Activated gamma-delta T cell treated with Interleukin-2 at 50 U/mL for 16 hours (primary cell): Measurements from ENCODE around the gene ATM.
"Not testable (repeated sequence)": the region's sequence is repeated elsewhere in the genome, so short reads cannot be mapped to it uniquely, and the experiment has no call there.

Experiments
- DNase-seq: peaks from one replicate; pipeline ENCODE4 v3.0.0-alpha.2; 2020

Gene ATM

GRCh38 chr11:108393046-108393445, 170.2 kb downstream of the ATM start:
- no peak for DNase-seq

DNA sequence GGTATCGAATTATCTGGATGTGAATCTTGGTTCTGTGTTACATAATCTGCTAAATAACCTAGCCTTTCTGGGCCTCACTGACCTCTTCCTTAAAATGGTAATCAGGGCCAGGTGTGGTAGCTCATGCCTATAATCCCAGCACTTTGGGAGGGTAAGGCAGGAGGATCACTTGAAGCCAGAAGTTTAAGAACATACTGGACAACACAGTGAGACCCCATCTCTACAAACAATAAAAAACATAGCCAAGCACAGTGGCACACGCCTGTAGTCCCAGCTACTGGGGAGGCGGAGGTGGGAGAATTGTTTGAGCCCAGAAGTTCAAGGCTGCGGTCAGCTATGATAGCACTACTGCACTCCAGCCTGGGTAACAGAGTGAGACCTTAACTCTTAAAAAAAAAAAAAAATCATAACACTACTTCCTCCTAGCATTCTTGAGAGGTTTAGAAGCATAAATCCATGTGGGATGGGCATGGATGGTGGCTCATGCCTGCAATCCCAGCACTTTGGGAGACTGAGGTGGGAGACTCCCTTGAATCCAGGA, 171.9 kb downstream of the ATM start:
- DNase-seq = no peak

DNA sequence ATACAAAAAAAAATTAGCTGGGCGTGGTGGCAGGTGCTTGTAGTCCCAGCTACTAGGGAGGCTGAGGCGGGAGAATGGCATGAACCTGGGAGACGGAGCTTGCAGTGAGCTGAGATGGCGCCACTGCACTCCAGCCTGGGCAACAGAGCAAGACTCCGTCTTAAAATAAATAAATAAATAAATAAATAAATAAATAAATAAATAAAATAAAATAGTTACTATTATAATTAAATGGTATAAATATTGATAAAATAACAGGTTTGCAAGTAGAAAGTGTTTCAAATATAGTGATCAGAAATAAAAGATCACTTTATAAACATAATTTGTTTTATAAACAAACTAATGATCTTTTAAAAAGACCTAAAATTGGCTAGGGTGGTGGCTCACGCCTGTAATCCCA, 173.8 kb downstream of the ATM start:
- not testable (repeated sequence) for DNase-seq

- DNase-seq = no peak
Measured at GRCh38 chr11:108398439-108398838, 175.6 kb downstream of the ATM start.

DNA sequence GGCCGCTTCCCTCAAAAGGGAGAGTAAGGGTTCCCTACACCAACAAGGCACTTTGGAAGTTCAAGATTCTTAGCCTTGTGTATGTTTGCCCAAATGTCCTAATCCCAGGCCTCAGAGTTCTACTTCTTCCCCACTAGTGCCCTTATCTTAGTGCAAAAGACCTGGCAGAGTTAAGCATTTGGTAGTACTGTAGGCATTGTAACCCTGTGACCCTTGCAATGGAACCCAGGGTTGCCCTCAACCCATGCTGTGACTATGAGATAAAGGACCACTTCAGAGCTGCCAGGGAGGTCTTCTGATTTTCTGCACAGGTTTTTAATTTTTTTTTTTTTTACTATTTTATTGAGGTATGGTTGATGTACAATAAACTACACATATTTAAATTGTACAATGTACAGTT, 179.4 kb downstream of the ATM start:
- DNase-seq = no peak

DNA sequence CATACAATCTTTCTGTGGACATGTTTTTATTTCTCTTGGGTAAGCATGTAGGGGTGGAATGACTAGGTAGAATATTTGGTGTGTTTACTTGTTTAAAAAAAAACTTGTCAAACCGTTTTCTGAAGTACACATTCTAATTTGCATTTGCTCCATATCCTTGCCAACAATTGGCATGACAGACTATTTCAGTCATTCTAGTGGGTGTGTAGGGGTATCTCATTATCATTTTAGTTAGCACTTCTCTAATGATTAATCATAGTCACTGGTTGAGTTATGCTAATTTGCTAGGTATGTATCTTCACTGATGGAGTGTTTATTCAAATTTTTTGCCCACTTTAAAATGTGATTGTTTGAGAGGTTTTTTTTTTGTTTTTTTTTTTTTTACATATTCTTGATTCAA, 180.2 kb downstream of the ATM start:
- no peak for DNase-seq

- DNase-seq = no peak
Measured at GRCh38 chr11:108405706-108406105, 182.8 kb downstream of the ATM start.

- DNase-seq = no peak
Measured at GRCh38 chr11:108414958-108415357, 192.1 kb downstream of the ATM start.

- DNase-seq = peak; percentile 20
Measured at GRCh38 chr11:108417551-108417950, 194.7 kb downstream of the ATM start.
